ENCODE results near the gene TDRKH. TPM values are rescaled to one million over a fixed set of nuclear protein-coding genes. Genes with fewer than 3 reads are reported as not detected.
A peak's percentile ranks its signal among the peaks of the same experiment; 100 is the strongest.

TDRKH gene
- total RNA-seq, 4 donors from 2014 or later, result 3.2 to 4.9 (median 4.1) TPM

DNA sequence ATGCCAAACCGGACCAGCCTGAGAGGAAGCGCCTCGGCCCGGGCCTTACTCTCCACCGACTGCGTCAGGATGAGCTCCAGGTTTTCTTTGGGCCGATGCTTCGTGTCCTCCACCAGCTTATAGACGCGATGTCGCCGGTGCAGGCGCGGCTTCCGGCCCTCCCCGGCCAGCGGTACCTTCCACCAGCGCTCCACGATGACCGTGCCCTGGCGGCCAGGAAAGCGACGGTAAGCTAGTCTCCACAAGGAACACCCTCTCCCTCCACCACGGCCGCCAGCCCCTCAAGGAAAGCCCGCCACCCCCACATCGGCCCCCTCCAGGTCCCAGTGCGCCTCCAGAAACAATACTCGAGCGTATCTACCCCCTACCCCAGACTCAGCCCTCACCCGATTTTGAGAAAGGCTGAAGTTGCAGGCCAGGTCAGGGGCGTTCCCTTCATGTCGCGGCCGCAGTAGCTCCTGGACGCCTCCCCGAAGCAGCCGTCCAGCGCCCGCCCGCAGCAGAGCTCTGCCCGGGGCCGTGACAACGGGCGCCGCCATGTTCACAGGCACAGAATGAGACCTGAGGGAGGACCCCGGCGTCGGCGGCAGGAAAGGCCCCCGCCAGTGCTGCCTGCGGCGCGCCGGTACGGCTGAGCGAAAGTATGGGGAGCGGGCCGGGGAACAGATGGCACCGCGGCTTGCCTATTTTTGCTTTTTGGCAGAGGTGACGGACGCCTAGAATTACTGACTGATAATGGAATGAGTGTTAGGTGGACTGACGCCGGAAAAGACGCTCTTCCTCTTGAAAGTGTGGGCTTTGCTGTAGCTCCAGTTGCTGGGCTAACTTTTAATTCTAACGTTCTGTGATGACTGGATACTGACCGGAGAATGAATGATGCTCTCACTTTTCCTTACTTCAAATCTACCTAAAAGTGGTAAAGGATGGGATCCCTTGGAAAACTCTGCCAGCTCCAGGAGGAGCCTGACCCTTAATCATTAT, 27.1 kb downstream of the TDRKH start, which contains the start of gene MRPL9:
Gene MRPL9, minus strand, starts transcription at position 556 of the 981 bp plus-strand sequence. Its CDS starts 17 bp downstream, at position 539.
- TF ChIP-seq, protein P1, sequence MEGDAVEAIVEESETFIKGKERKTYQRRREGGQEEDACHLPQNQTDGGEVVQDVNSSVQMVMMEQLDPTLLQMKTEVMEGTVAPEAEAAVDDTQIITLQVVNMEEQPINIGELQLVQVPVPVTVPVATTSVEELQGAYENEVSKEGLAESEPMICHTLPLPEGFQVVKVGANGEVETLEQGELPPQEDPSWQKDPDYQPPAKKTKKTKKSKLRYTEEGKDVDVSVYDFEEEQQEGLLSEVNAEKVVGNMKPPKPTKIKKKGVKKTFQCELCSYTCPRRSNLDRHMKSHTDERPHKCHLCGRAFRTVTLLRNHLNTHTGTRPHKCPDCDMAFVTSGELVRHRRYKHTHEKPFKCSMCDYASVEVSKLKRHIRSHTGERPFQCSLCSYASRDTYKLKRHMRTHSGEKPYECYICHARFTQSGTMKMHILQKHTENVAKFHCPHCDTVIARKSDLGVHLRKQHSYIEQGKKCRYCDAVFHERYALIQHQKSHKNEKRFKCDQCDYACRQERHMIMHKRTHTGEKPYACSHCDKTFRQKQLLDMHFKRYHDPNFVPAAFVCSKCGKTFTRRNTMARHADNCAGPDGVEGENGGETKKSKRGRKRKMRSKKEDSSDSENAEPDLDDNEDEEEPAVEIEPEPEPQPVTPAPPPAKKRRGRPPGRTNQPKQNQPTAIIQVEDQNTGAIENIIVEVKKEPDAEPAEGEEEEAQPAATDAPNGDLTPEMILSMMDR (IDR thresholded peaks at IDR 0.05), result no peak
- ATAC-seq (ENCODE audit: low FRiP score) (peak; percentile 92), DNase-seq (ENCODE audit: low spot score) (peak; percentile 40)

DNA sequence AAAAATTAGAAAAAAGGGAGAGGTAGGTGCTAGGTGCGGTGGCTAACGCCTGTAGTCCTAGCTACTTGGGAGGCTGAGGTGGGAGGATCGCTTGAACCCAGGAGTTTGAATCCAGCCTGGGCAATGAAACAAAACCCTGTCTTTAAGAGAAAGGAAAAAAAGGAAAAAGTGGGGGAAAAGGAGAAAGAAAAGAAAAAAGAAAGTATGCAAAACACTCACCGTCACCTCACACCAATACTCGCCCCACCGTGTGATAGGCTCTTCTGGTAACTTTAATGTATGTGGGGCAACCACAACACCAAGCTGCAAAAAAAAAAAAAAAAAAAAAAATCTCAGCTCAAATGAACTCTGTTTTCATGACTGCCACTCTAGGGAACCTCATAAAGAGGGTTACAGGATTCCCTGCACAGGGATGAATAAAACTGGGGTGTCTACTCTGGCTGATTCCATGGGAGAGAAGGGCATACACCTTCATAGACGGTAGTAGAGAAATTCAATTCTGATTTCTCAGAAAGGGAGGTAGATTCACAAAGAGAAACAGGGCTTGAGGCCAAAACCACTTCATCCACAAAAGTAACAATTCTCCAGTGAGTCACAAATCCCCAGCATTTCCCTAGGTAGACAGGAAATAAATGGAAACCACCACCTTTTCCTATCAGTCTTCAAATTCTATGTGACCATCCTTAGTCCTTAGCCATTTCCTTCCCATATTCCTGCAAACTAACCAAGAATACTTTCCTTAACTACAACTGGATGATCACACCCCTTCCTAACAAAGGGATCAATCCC, 29.5 kb downstream of the TDRKH start:
- ATAC-seq (ENCODE audit: low FRiP score), result no peak
- TF ChIP-seq, protein P1 (IDR thresholded peaks at IDR 0.05), result no peak
- no peak for DNase-seq (ENCODE audit: low spot score)

DNA sequence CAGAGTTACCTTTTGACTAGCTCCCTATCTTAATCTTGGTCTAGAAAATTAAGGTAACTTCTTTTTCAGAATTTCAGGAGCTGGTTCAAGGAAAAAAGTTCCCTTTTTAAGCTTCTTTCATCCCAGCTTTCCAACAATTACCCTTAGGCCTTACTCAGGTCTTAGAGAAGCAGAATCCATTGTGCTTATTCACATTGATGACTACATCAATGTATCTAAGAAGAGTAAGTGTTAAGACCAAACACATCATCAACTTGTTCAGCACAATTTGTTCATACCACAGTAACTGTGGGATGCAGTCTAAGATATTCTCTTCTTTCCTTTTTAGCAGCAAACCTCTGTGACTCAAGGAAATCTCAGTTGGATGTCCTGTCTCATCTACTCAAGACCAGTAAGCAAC, 31.1 kb downstream of the TDRKH start:
- ATAC-seq (ENCODE audit: low FRiP score) (no peak), DNase-seq (ENCODE audit: low spot score) (no peak)
- TF ChIP-seq, protein P1 (IDR thresholded peaks at IDR 0.05), result no peak

DNA sequence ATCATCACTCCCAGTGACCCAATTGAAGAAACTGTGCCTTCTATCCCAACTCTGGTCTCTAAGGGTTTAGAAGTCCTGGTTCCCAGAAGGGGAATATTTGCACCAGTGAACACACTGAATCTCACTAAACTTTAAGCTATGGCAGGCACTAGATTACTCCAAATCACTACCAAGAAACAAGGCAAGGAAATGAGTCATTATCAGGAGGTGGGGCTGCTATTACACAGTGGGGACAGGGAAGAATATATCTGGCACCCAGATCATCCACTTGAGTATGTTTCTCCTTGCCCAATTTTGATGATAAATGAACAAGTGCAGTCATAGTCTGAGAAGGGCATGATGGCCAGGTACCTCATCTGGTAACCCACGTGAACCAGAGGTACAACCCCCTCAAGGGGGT, 34.0 kb downstream of the TDRKH start:
- DNase-seq (ENCODE audit: low spot score), result no peak
- TF ChIP-seq, protein P1 (IDR thresholded peaks at IDR 0.05), result no peak
- ATAC-seq (ENCODE audit: low FRiP score), result no peak

DNA sequence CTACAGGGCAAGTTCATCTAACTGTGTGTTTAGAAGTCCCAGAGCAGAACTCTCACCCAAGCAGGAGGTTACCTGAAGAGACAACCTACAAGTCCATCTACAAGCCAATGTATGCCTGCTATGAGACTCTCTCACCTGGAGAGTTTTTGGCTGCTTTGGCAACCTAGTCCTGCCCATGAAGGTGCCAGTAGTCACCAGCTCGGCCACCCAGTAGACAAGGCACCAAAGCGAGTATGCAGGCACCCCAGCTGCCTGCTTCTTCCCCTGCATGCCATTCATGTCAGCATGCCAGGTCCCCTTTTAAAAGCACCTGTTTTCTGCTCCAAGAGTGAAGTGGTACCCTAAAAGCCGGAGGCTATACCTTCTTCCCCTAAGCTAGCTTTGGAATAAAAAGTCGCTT, 48.8 kb downstream of the TDRKH start:
- ATAC-seq (ENCODE audit: low FRiP score) (no peak), DNase-seq (ENCODE audit: low spot score) (no peak)
- TF ChIP-seq, protein P1 (IDR thresholded peaks at IDR 0.05), result no peak

DNA sequence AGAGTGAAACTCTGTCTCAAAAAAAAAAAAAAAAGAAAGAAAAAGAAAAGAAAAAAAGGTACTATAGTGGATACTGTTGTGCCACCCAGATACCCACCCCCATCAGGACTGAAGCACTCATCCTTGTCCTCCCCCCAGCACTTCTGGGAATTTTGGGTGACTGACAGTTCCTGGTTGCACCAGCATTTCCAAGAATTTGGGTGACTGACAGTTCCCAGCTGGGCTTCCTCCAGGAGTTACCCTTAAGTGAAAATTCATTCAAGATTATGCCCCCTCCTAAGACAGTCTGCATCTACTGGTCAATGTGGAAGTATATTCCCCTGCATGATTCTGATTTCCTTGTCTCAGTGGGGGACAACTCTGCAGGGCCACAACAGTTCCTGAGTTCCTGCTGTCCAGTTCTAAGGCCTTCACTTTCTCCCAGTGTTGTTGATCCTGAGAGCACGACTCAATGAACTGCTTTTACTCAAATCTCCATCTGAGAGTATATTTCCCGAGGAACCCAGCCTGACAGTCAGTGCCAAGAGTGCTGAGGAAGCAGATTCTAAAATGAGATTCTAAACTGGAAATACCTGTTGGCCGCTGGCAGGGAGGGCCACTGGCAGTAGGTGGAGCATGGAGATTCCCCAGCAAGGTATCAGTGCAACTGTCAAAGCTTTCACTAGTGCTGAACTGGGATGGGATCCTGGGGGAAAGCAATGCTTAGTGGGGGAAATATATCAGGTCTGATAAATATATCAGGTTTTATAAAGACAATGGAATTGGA, 50.5 kb downstream of the TDRKH start:
- ATAC-seq (ENCODE audit: low FRiP score) (peak; percentile 69), DNase-seq (ENCODE audit: low spot score) (no peak)
- TF ChIP-seq, protein P1 (IDR thresholded peaks at IDR 0.05), result no peak
